Thoracic aorta (tissue), 2 donors: ENCODE data around the gene PPP2R5D. TPM values are rescaled to one million over a fixed set of nuclear protein-coding genes. Genes with fewer than 3 reads are reported as not detected.
A peak's percentile ranks its signal among the peaks of the same experiment; 100 is the strongest.

ENCODE experiments used
- ATAC-seq: fragments of 150-250 bp; one replicate; pipeline ENCODE4 v1.8.0; 2017; ENCODE audit warnings: low read depth; ENCODE audit not compliant: insufficient number of reproducible peaks, low FRiP score
- DNase-seq: peaks from one replicate; pipeline ENCODE4 v3.0.0-alpha.2; 2020; ENCODE audit warnings: low spot score
- H3K27ac ChIP-seq, 2 donors: fragments of 200-600 bp; sonication (generic); 1 replicate in 1 of 2; 2 replicates in 1 of 2; pipeline ENCODE4 v1.5.1; 2016; ENCODE audit warnings: mild to moderate bottlenecking in 2 of 2, moderate library complexity in 2 of 2
- H3K27me3 ChIP-seq: fragments of 200-600 bp; sonication (generic); replicated peaks from 2 replicates; pipeline ENCODE4 v1.6.0; 2016; ENCODE audit warnings: mild to moderate bottlenecking; ENCODE audit not compliant: insufficient read depth
- H3K36me3 ChIP-seq: fragments of 200-600 bp; sonication (generic); one replicate; pipeline ENCODE4 v1.5.1; 2016
- H3K4me1 ChIP-seq, 2 donors: fragments of 200-600 bp; sonication (generic); 1 replicate in 1 of 2; 2 replicates in 1 of 2; pipeline versions ENCODE4 v1.5.1 to v1.6.0; 2016; ENCODE audit warnings: low read depth in 2 of 2, mild to moderate bottlenecking in 1 of 2; ENCODE audit not compliant: control insufficient read depth in 1 of 2
- H3K4me3 ChIP-seq: fragments of 200-600 bp; sonication (generic); 2 replicates; pipeline ENCODE4 v1.5.1; 2016; ENCODE audit warnings: mild to moderate bottlenecking
- H3K9me3 ChIP-seq: fragments of 200-600 bp; sonication (generic); 2 replicates; pipeline ENCODE4 v1.5.1; 2016
- CTCF ChIP-seq: fragments of 200-600 bp; sonication (generic); IDR thresholded peaks from one replicate; pipeline ENCODE4 v1.5.1; 2019; ENCODE audit warnings: antibody characterized with exemption
- total RNA-seq, 2 donors: library from RNA; depleted of rRNA; stranded (reverse); fragments of >200 nt; gene quantifications; one replicate each; pipeline versions ENCODE4 v1.1.0 to v1.2.3, GENCODE V29; 2016

PPP2R5D gene
- total RNA-seq, 2 donors from 2014 or later = 20.1 to 37.1 TPM

DNA sequence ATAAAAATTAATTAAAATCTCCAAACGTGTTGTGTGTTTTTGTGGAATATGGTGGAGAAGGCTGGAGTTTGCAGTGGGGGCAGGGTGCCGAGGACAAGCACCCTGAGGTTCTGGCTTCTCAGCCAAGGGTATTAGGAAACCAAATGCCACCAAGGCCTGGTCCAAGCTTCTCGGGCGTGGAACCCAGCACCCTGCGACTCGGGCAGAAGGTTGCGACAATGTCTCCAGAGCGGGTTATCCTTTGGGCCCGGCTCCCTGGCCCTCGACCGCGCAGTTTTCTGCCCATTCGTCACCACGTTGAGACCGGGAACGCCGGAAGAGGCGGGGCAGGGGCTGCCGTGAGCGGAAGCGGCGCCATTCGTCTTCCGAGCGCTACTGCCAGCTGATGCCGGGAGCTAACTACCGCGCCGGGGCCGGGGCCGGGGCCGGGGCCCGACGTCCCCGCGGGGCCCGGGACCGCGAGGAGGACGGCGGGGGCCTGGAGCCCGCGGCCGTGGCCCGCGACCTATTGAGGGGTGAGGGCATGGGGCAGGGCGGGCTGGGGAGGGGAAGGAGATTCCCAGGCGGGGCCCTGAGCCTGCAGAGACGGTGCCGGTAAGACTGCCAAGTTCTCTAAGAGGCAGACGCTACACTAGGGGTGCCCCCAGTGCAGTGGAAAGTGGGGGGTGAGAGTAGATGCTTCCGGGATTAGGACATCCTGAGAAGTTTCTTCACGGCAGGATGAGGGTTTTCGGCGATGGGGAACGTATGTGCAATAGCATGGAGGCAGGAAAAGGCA lies 37.1 kb downstream of the PPP2R5D start, which contains the start of gene RRP36:
Gene RRP36 (plus strand): TSS at position 354 of the 778 bp plus-strand sequence. CDS start 32 bp downstream, at position 386.
- Histone ChIP-seq H3K27ac (peak within 1 kb of the TSS; percentile 81 to 90), H3K9me3 (no peaks in the 10 kb centered on the region), H3K36me3 (peaks cover 40% of the 10 kb centered on the region), H3K4me1 (peaks cover 19 to 47% of the 10 kb centered on the region in 2 donors), H3K4me3 (peak within 1 kb of the TSS; percentile 92), H3K27me3 (no peaks in the 10 kb centered on the region)
- no peak for TF ChIP-seq CTCF
- DNase-seq = peak; percentile 30
- peak; percentile 32 for ATAC-seq

GRCh38 chr6:43024436-43024835 lies 40.1 kb downstream of the PPP2R5D start:
- TF ChIP-seq CTCF = no peak
- ATAC-seq (no peak), DNase-seq (no peak)
- H3K36me3 ChIP-seq = peaks cover 46% of the 10 kb centered on the region
- no peak overlapping the region for H3K27ac ChIP-seq
- H3K9me3 ChIP-seq = no peaks in the 10 kb centered on the region
- H3K27me3 ChIP-seq = no peaks in the 10 kb centered on the region
- H3K4me3 ChIP-seq = no peak overlapping the region
- peaks cover 13 to 33% of the 10 kb centered on the region in 2 donors for H3K4me1 ChIP-seq

- Histone ChIP-seq H3K27me3 (no peaks in the 10 kb centered on the region), H3K4me3 (no peak overlapping the region), H3K9me3 (no peaks in the 10 kb centered on the region), H3K36me3 (peaks cover 53% of the 10 kb centered on the region), H3K27ac (no peak overlapping the region), H3K4me1 (peaks cover 9 to 23% of the 10 kb centered on the region in 2 donors)
- DNase-seq = no peak
- TF ChIP-seq CTCF = no peak
- no peak for ATAC-seq
Measured at GRCh38 chr6:43026365-43026764, 42.0 kb downstream of the PPP2R5D start.

DNA sequence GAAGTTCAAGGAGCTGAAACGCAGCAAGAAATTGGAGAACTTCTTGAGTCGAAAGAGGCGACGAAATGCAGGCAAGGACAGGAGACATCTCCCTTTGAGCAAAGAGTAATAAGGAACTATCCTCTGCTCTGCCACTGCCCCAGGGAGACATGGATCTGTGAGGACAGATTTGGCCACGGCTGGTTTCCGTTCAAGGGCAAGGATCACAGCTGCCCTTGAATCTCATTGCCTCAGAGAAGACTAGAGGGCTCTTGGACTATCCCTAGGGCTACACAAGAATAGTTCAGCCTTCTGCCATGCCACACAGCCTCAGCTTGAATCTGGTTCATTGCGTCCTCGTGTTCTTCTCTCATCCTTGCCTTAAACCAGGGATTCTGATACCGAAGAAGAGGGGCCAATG lies 44.8 kb downstream of the PPP2R5D start:
- no peak for TF ChIP-seq CTCF
- Histone ChIP-seq H3K36me3 (peaks cover 53% of the 10 kb centered on the region), H3K4me1 (peaks cover 0 to 3% of the 10 kb centered on the region in 2 donors), H3K27ac (no peak overlapping the region), H3K9me3 (no peaks in the 10 kb centered on the region), H3K27me3 (no peaks in the 10 kb centered on the region), H3K4me3 (no peak overlapping the region)
- ATAC-seq (no peak), DNase-seq (no peak)

GRCh38 chr6:43032326-43032725 lies 48.0 kb downstream of the PPP2R5D start:
- H3K9me3 ChIP-seq = no peaks in the 10 kb centered on the region
- no peak overlapping the region for H3K27ac ChIP-seq
- DNase-seq = no peak
- H3K27me3 ChIP-seq = no peaks in the 10 kb centered on the region
- no peak overlapping the region for H3K4me3 ChIP-seq
- no peaks in the 10 kb centered on the region for H3K4me1 ChIP-seq
- no peak for TF ChIP-seq CTCF
- peaks cover 37% of the 10 kb centered on the region for H3K36me3 ChIP-seq
- ATAC-seq = no peak
